HCT116 (cell line): ENCODE results near the gene ITIH5.
"Not testable (repeated sequence)": the region's sequence is repeated elsewhere in the genome, so short reads cannot be mapped to it uniquely, and the experiment has no call there.

Experiments
- CTCF ChIP-seq, 3 experiments: fragments of 200-600 bp in 1 of 3; sonication (generic) in 1 of 3; IDR thresholded peaks in 2 of 3; conservative IDR thresholded peaks in 1 of 3; 2 replicates each; pipeline ENCODE4 v1.5.1; 2012 to 2017; ENCODE audit warnings: low read depth in 2 of 3, low read length in 2 of 3, antibody characterized with exemption in 1 of 3, borderline replicate concordance in 1 of 3, control low read depth in 1 of 3, mild to moderate bottlenecking in 1 of 3, mixed read lengths in 1 of 3, mixed run types in 1 of 3, moderate library complexity in 1 of 3; ENCODE audit not compliant: insufficient read depth in 1 of 3
- POLR2AphosphoS5 ChIP-seq: IDR thresholded peaks from 2 replicates; pipeline ENCODE4 v1.6.1; 2011; ENCODE audit warnings: mild to moderate bottlenecking, low read depth, low read length, moderate library complexity

GRCh38 chr10:7711075-7711474 is 44.3 kb upstream of the ITIH5 start:
- TF ChIP-seq POLR2AphosphoS5; CTCF (IDR thresholded peaks at IDR 0.05 in 2 of 3, conservative IDR thresholded peaks at IDR 0.05 in 1 of 3; ENCODE audit: borderline replicate concordance in 1 of 3, insufficient read depth in 1 of 3, low read depth in 2 of 3, low read length in 2 of 3): not testable (repeated sequence)
